ENCODE results near the gene PLCG2.
"Not testable (repeated sequence)": the region's sequence is repeated elsewhere in the genome, so short reads cannot be mapped to it uniquely, and the experiment has no call there.

Gene PLCG2

DNA sequence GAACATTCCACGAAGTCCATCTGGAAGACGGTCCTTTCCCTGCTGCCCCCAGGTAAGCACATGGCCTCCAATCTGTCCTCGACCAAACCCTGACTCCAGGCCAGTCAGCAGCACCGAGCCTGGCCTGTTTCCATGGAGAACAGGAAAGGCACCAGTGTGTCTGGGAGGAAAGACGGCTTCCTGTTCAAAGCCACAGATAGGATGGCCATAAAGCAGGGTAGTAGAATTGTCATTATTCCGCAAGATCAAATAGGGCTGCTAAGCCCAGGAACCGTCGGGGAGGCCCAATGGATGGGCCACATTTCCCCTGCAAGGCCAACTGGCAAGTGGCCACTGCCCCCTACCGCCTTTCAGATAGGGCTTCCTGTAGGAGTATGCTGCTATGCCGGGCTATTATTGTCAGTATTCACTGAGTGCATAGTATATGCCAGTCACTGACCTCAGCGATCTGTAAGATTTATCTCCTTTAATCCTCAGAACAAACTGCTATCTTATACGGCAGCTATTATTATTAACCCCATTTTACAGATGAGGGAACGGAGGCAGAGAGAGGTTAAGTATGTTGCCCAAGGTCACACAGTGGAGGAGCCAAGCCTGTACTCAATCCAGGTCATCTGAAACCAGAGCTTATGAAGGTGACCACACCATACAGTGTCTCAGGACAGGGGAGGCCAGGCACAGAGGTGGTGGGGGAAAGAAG, 23.0 kb upstream of the PLCG2 start:
- no peak for DNase-seq

- DNase-seq, result no peak
Measured at GRCh38 chr16:81756615-81757356, 22.3 kb upstream of the PLCG2 start.

DNA sequence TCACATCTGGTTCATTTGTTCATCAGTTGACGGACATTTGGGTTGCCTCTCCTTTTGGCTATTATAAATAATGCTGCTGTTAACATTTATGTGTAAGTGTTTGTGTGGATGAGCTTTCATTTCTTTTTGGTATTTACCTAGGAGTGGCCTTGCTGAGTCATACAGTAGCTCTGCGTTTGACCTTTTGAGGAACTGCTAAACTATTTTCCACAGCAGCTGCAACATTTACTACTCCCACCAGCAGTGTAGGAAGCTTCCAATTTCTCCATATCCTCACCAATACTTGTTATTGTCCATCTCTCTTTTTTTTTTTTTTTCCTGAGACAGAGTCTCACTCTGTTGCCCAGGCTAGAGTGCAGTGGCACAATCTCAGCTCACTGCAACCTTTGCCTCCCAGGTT, 20.7 kb upstream of the PLCG2 start:
- DNase-seq, result no peak

DNA sequence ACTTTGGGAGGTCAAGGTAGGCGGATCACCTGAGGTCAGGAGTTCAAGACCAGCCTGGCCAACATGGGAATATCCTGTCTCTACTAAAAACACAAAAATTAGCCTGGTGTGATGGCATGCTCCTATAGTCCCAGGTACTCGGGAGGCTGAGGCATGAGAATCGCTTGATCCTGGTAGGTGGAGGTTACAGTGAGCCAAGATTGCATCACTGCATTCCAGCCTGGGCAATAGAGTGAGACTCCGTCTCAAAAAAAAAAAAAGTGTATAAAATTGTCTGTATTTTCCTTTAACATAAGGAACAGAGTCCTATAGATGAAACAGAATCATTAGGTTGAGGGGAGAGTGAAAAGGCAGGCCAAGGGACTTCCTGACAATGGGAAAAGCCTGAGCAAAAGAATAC, 16.8 kb upstream of the PLCG2 start:
- DNase-seq, result not testable (repeated sequence)

DNA sequence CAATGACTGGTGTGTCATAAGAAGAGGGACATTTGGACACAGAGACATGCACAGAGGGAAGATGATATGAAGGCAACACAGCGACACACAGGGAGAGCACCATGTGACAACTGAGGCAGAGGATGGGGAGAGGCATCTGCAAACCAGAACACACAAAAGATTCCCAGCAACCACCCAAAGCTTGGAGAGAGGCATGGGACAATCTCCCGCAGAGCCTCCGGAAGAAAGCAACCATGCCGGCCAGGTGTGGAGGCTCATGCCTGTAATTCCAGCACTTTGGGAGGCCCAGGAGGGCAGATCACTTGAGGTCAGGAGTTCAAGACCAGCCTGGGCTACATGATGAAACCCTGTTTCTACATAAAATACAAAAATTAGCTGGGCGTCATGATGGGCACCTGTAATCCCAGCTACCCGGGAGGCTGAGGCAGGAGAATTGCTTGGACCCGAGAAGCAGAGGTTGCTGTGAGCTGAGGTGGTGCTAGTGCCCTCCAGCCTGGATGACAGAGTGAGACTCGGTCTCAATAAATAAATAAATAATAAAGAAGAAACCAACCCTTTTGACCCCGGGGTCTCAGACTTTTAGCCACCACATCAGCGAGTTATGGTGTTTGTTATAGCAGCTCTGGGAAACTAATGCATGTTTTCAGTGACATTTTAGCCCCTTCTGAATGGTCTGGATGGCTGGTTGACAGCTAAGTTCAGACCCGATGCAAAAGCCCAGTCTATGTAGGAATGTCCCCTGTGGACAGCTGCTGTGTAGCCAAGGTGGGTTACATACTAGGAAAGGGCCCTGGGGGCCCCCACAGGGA, 13.8 kb upstream of the PLCG2 start:
- DNase-seq, result no peak

GRCh38 chr16:81765969-81766368, 13.1 kb upstream of the PLCG2 start:
- no peak for DNase-seq

DNA sequence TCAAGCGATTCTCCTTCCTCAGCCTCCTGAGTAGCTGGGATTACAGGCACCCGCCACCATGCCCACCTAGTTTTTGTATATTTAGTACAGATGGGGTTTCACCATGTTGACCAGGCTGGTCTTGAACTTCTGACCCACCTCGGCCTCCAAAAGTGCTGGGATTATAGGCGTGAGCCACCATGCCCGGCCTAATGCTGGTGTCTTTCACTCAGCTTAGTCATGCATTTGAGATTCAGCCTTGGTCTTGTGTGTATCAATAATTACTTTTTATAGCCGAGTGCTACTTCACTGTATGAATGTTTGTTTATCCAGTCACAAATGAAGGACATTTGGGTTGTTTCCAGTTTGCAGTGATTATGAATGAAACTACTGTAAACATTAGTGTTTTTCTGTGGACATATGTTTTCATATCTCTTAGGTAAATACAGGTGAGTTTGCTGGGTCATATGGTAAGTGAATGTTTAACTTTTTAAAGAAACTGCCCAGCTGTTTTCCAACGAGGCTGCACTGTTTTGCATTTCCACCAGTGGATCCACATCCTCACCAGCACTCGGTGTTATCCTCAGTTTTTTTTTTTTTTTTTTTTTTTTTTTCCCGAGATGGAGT, 11.0 kb upstream of the PLCG2 start:
- no peak for DNase-seq

- no peak for DNase-seq
Measured at GRCh38 chr16:81770008-81770407, 9.1 kb upstream of the PLCG2 start.

DNA sequence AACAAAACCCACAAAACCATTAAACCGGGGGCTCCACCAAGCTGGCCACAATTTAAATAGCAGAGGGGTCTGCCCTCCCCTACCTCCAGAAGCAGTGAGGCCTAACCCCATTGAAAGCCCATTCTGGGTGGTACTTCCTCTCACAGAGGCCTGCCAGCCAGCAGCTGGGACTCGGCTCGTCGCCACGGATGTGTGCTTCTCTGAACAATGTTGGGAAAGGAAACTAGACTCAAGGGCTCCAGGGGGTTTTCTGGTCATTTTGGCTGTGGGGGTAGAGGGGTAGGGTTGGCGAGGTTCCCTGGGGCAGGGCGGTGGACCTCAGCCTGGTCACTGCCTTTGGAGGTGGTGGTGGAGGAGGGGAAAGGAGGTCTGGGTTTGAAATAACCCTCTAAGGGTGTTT, 4.7 kb upstream of the PLCG2 start:
- DNase-seq, result no peak

GRCh38 chr16:81775570-81775969, 3.5 kb upstream of the PLCG2 start:
- DNase-seq, result no peak

GRCh38 chr16:81778231-81778630, 860 bp upstream of the PLCG2 start:
- DNase-seq, result no peak

DNA sequence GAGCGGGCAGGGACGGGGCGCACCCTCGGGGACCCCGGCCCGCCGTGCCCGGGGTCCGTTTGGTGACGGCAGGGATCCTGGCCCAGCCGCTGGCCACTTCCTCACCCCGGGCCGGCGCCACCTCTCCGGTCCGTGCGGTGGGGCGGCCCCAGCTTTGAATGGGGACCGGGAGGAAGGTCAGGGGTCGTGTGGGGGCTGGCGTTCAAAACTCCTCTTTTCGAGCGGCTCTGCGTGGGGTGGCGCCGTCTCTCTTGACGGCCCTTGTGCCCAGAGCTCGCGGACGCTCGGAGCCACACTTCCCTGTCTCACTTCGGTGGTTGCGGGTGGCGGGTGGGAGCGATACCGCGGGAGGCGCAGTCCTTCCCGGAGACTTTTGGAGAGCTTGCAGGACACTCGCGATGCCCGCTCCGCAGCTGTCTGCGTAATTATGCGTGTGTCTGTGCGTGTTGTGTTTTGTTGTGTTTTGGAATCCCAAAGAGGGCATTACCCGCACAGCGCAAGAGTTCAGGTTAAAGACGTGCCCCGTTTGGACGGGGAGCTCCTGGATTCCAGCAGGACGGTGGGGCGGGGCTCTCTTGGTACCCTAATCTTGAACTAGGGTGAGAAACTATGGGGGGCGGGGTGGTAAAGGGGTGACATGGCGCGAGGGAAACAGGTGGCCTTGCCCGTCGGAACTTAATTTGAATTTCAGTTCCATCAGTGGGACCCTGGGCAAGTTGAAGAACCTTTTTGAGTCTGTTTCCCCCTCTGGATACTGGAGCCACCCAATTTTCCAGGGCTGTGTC, 637 bp downstream of the PLCG2 start:
- peak in 1 of 2 experiments; percentile 15 for DNase-seq

GRCh38 chr16:81780350-81780749, 1.3 kb downstream of the PLCG2 start:
- DNase-seq, result no peak

GRCh38 chr16:81782236-81782635, 3.1 kb downstream of the PLCG2 start:
- DNase-seq, result no peak

- no peak for DNase-seq
Measured at GRCh38 chr16:81784072-81784795, 5.1 kb downstream of the PLCG2 start.

DNA sequence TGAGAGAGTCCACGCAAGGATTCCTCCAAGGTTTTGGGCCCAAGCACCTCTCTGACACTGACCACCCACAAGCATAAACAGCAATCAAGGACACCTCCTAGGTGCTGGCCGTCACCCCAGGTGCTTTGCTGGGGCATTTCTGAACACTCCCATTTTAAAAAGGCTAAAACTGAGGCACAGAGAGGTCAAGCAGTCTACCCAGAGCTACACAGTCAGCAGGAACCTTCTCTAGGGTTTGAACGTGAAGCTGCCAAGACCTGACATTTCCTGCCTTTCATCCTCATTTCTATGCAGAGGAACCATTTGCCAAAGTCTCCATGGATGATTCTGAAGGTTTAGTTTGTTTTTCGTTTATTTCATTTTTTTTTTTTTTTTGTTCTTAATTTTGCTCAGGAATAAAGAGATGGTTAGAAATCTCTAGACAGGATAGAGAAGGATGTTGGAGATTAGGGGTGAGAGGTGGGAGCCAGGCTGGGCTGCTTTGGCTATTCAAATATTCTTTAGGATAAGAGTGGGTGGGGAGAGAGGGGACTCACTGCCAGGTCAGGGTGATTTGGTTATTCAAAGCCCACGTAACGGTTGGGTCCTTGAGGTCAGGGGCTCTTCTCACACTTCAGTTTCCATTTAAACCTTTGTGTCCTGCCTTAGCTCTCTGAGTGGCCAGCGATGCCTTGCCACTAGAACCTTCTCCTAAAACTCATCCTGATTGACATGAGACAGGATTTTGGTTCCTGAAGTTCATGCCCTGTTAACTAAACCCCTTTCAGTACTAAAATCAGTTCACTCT, 6.2 kb downstream of the PLCG2 start:
- no peak for DNase-seq

DNA sequence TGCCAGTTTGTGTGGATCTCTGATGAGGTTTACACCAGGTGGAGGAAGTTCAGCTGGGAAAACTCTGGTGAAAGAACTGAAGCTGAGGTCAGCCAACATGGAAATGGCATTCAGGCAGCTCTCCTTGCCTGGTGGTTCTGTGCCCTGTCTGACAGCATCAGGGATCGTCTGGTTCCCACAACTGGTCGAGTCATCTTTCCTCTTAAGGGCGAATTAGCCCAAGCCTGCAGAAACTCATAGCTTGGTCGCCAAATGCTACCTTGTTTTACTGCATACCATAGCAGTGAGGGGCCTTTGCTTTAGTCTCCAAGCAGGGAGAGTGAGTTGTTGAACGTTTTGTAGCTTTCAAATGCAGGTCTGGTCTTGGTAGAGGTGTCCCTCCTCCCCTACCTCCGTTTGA, 7.2 kb downstream of the PLCG2 start:
- no peak for DNase-seq

- DNase-seq, result no peak
Measured at GRCh38 chr16:81786868-81787267, 7.8 kb downstream of the PLCG2 start.

GRCh38 chr16:81787659-81788058, 8.6 kb downstream of the PLCG2 start:
- no peak for DNase-seq

- no peak for DNase-seq
Measured at GRCh38 chr16:81790277-81790676, 11.2 kb downstream of the PLCG2 start.

DNA sequence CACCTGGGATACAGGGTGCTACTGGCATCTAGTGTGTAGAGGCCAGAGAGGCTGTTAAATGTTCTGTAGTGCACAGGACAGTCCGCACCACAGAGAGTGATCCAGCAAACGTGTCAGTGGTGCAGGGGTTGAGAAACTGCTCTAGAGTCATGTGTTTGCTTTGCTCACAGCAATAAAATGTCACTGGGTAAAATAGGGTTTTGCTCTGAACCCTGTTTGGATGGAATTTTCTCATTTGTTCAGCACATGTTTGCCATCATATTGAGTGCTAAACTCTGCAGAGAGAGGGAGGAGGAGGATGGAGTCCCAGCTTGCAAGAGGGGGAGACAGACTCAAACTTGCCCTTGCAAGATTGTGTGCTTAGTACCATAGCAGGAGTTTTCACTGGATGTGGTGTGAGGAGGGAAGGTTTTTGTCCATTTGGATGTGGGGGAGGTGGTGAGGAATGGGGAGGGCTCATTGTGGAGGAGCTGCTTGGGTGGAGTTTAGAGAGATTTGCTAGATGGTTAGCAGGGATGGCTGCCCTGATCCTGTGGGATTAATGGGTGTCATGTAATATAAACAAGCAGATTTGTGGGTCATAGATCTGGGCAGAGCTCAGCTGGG, 11.8 kb downstream of the PLCG2 start:
- no peak for DNase-seq
